HG02642 (cell line): ENCODE data around the gene RNU4-1.
"Not testable (repeated sequence)": the region's sequence is repeated elsewhere in the genome, so short reads cannot be mapped to it uniquely, and the experiment has no call there.

Source experiments
- ATAC-seq: cut with Tn5 transposase; IDR thresholded peaks from one replicate; pipeline ENCODE4 v1.9.1; 2021; ENCODE audit warnings: mild to moderate bottlenecking; ENCODE audit not compliant: unreplicated experiment, poor library complexity

RNU4-1 gene

DNA sequence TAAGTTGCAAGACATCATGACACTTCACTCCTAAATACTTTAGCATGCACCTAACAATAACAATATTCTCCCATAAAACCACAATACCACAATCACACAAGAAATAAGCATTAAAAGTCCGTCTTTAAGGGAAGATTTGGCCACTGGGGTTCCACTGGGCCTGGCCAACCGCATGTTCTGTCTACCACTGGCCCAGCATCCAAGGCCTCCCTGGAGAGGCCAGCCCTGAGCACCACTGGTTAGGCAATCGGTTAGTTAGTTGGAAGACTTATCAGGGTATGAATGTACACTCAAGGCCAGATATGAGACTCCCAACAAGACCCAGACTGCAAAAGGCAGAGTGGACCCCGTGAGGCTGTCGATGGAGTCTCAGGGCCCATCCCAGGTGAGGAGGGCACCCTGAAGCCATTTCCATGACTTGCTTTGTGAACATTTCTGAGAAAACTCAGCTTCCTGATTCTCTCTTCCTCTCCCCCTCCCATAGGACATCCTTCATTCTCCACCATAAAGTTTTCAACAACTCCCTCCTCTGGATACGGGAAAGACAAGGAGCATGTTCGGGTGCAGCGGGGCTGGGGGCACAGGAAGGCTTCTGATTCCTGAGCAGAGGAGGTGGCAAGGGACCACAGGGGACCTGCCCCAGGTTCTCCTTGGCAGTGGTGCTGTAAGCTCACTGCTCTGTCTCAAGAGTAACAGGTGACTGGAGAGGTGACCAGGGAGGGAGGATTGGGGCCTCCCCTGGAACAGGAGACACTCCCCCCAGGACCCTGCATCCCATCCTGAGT lies 33.4 kb downstream of the RNU4-1 start:
- ATAC-seq: no peak

- ATAC-seq: no peak
Measured at GRCh38 chr12:120258323-120258896, 34.6 kb downstream of the RNU4-1 start.

GRCh38 chr12:120257041-120257821 lies 35.8 kb downstream of the RNU4-1 start:
- no peak for ATAC-seq

- no peak for ATAC-seq
Measured at GRCh38 chr12:120254809-120255208, 38.2 kb downstream of the RNU4-1 start.

- not testable (repeated sequence) for ATAC-seq
Measured at GRCh38 chr12:120253313-120253712, 39.7 kb downstream of the RNU4-1 start.

GRCh38 chr12:120252071-120252906 lies 40.7 kb downstream of the RNU4-1 start:
- ATAC-seq: no peak

DNA sequence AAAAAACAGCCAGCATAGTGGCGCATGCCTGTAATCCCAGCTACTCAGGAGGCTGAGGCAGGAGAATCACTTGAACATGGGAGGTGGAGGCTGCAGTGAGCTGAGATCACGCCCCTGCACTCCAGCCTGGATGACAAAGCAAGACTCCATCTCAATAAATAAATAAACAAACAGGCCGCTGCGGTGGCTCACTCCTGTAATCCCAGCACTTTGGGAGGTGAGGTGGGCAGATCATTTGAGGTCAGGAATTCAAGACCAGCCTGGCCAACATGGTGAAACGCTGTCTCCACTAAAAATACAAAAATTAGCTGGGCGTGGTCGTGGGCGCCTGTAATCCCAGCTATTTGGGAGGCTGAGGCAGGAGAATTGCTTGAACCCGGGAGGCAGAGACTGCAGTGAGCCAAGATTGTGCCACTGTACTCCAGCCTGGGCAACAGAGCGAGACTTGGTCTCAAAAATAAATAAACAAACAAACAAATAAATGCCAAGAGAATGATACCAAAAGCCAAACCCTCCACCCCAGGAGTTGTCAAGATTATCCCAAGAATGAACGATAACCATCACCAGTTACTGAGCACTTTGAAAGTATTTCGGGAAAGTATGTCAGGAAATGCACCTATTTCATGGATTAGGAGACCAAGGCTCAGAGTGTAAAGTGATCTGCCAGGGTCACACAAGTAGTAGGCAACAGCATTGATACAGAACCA lies 41.5 kb downstream of the RNU4-1 start:
- not testable (repeated sequence) for ATAC-seq

GRCh38 chr12:120249875-120250795 lies 42.9 kb downstream of the RNU4-1 start:
- ATAC-seq: no peak

DNA sequence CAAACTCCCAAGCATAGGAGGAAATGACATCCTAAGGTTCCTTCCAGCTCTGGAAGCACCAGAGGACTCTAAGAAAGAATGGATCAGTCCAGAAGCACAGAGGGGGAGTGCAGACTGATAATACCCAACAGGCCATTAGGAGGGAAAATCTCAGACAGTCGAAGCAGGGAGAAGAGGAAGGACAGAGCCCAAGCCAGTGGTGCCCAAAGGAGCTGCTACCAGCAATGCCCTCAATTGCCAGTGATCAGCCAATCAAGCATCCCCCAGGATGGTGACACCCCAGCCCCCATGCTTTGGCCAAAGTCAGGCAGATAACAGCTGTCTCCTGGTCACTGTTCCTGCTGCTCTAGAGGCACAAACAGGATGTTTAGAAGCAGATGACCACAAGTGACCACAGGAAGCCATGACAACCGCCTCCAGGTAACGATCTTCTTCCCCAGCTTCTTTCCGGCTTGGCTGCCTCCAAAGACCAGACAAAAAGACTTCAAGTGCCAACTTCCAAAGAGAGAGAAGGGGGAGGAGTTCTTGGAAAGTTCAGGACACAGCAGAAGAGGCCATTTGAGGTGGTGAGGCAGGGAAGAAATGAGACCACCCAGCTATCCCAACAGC lies 43.7 kb downstream of the RNU4-1 start:
- ATAC-seq: no peak

DNA sequence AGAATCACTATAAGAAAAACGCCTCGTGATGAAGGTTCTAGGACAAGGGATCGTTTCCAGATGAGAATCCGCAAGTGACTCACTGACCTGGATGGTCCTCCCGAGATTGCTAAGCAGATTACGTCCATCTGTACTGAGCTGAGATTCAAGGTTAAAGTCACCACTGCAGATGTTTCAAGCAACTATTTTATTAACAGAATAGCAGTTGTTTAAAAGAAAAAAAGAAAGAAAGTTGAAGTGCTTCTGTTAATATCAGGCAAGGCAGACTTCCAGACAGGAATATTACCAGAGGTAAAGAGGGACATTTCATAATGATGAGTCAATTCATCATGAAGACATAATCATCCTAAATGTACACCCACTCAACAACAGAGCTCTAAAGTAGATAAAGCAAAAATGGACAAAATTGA lies 45.4 kb downstream of the RNU4-1 start:
- no peak for ATAC-seq

GRCh38 chr12:120247183-120247582 lies 45.9 kb downstream of the RNU4-1 start:
- no peak for ATAC-seq

DNA sequence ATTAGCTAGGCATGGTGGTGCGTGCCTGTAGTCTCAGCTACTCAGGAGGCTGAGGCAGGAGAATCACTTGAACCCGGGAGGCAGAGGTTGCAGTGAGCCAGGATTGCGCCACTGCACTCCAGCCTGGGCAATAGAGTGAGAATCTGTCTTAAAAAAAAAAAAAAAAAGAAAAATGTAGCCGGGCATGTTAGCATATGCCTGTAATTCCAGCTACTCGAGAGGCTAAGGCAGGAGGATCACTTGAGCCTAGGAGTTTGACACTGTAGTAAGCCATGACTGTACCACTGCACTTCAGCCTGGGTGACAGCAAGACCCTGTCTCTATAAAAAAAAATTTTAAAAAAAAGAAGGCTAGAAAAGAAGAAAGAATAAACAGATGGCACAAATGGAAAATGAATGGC lies 46.3 kb downstream of the RNU4-1 start:
- ATAC-seq: not testable (repeated sequence)
